Lower leg skin (tissue), 4 donors: Measurements from ENCODE around the gene FOXP1. TPM values are rescaled to one million over a fixed set of nuclear protein-coding genes. Genes with fewer than 3 reads are reported as not detected.

Experiments used
- DNase-seq, 2 donors: peaks; one replicate each; pipeline ENCODE4 v3.0.0-alpha.2; 2019; ENCODE audit warnings: low spot score in 2 of 2
- H3K4me3 ChIP-seq: fragments of 200-600 bp; sonication (generic); 2 replicates; pipeline ENCODE4 v1.5.1; 2017; ENCODE audit warnings: mild to moderate bottlenecking, low read depth; ENCODE audit not compliant: poor library complexity, severe bottlenecking
- CTCF ChIP-seq, 3 donors: fragments of 450-650 bp; IDR thresholded peaks; one replicate each; pipeline ENCODE4 v1.5.1; 2016; ENCODE audit warnings: antibody characterized with exemption in 3 of 3, mild to moderate bottlenecking in 3 of 3, moderate library complexity in 2 of 3
- POLR2A ChIP-seq, 2 donors: fragments of 450-650 bp; IDR thresholded peaks; one replicate each; pipeline ENCODE4 v1.6.1; 2016 to 2017; ENCODE audit warnings: antibody characterized with exemption in 2 of 2, mild to moderate bottlenecking in 1 of 2, moderate library complexity in 1 of 2
- WGBS, 2 donors: methylation state at CpG; one replicate each; pipeline ENCODE4 v1.1.5; 2018; 5-methylcytosine and 5-hydroxymethylcytosine counted together
- intact Hi-C: fragments of 100-400 bp; cut with DNase I; formaldehyde crosslinking; loops from one replicate; pipeline ENCODE4 v1.15.0; 2023; ENCODE audit warnings: low total_unique reads
- total RNA-seq, 4 donors: library from RNA; depleted of rRNA; stranded (reverse); fragments of >200 nt; gene quantifications; one replicate each; pipeline ENCODE4 v1.1.0, GENCODE V29; 2016

Gene FOXP1
- total RNA-seq, 4 donors from 2014 or later = 46.6 to 66.6 (median 55.2) TPM

- intact Hi-C loops = no loop called here
- 88% methylated on average over 17 of the region's 17 CpGs for WGBS, 2 donors
- no peak for TF ChIP-seq CTCF (IDR thresholded peaks at IDR 0.05)
- no peak overlapping the region for H3K4me3 ChIP-seq
- DNase-seq = no peak
Observed at GRCh38 chr3:71307991-71308697, 275.4 kb downstream of the FOXP1 start.

- 55 to 61% methylated on average over 21 of the region's 21 CpGs for WGBS, 2 donors
- no peak for TF ChIP-seq CTCF (IDR thresholded peaks at IDR 0.05)
- no peak for TF ChIP-seq POLR2A (IDR thresholded peaks at IDR 0.05)
- H3K4me3 ChIP-seq = no peak overlapping the region
- intact Hi-C loops = no loop called here
- no peak for DNase-seq
Observed at GRCh38 chr3:71305231-71306206, 278.0 kb downstream of the FOXP1 start.

- WGBS, 2 donors = 66 to 69% methylated on average over 3 of the region's 3 CpGs
- H3K4me3 ChIP-seq = no peak overlapping the region
- DNase-seq = no peak
- TF ChIP-seq POLR2A (IDR thresholded peaks at IDR 0.05) = no peak
- no peak for TF ChIP-seq CTCF (IDR thresholded peaks at IDR 0.05)
- intact Hi-C loops = no loop called here
Observed at GRCh38 chr3:71304684-71305083, 278.8 kb downstream of the FOXP1 start.

GRCh38 chr3:71304247-71304646 is 279.3 kb downstream of the FOXP1 start:
- WGBS, 2 donors = 84 to 85% methylated on average over 3 of the region's 3 CpGs

GRCh38 chr3:71303627-71304200 is 279.8 kb downstream of the FOXP1 start:
- no peak overlapping the region for H3K4me3 ChIP-seq
- no peak for DNase-seq
- 72 to 75% methylated on average over 6 of the region's 6 CpGs for WGBS, 2 donors
- TF ChIP-seq POLR2A (IDR thresholded peaks at IDR 0.05) (no peak), CTCF (IDR thresholded peaks at IDR 0.05) (no peak)
- intact Hi-C loops = no loop called here

More at GRCh38 chr3:71304247-71304646, 279.3 kb downstream of the FOXP1 start:
- H3K4me3 ChIP-seq = no peak overlapping the region
- no peak for TF ChIP-seq CTCF (IDR thresholded peaks at IDR 0.05)
- TF ChIP-seq POLR2A (IDR thresholded peaks at IDR 0.05) = no peak
- intact Hi-C loops = no loop called here
- no peak for DNase-seq
